Neural cell (in vitro differentiated cells): Measurements from ENCODE around the gene CRYBB1. TPM values are rescaled to one million over a fixed set of nuclear protein-coding genes. Genes with fewer than 3 reads are reported as not detected.

Experiments
- H2AFZ ChIP-seq: fragments of 200-600, 300-800 bp; sonication (generic), shearing (Covaris generic); 2 replicates; pipeline ENCODE4 v1.6.0; 2014; ENCODE audit warnings: low read depth, mild to moderate bottlenecking, antibody characterized with exemption, low read length, moderate library complexity
- H3F3A ChIP-seq: fragments of 200-600 bp; shearing (Covaris generic); 2 replicates; pipeline ENCODE4 v1.6.1; 2016; ENCODE audit warnings: mild to moderate bottlenecking, moderate library complexity, mixed read lengths, antibody characterized with exemption, low read length; ENCODE audit not compliant: insufficient read depth, poor library complexity, severe bottlenecking
- H3K27ac ChIP-seq: fragments of 200-600, 300-800 bp; sonication (generic), shearing (Covaris generic); 2 replicates; pipeline ENCODE4 v1.5.1; 2014; ENCODE audit warnings: mild to moderate bottlenecking, low read length, moderate library complexity
- H3K27me3 ChIP-seq: fragments of 300-800, 200-600 bp; sonication (generic), shearing (Covaris generic); 2 replicates; pipeline ENCODE4 v1.6.0; 2014; ENCODE audit warnings: mild to moderate bottlenecking, low read depth, low read length, moderate library complexity; ENCODE audit not compliant: insufficient read depth
- H3K36me3 ChIP-seq: fragments of 300-800, 200-600 bp; sonication (generic), shearing (Covaris generic); 2 replicates; pipeline ENCODE4 v1.5.1; 2014; ENCODE audit warnings: mild to moderate bottlenecking, antibody characterized with exemption, low read length, moderate library complexity; ENCODE audit not compliant: insufficient read depth
- H3K4me2 ChIP-seq: fragments of 300-800, 200-600 bp; sonication (generic), shearing (Covaris generic); 2 replicates; pipeline ENCODE4 v1.6.0; 2014; ENCODE audit warnings: mild to moderate bottlenecking, low read length
- H3K4me3 ChIP-seq: fragments of 300-800, 200-600 bp; sonication (generic), shearing (Covaris generic); 2 replicates; pipeline ENCODE4 v1.5.1; 2014; ENCODE audit warnings: mild to moderate bottlenecking, low read length, moderate library complexity
- H3K79me2 ChIP-seq: fragments of 200-600 bp; shearing (Covaris generic); replicated peaks from 2 replicates; pipeline ENCODE4 v1.6.0; 2014; ENCODE audit warnings: mild to moderate bottlenecking, low read length, moderate library complexity; ENCODE audit not compliant: insufficient read depth
- H3K9ac ChIP-seq: fragments of 300-800, 200-600 bp; sonication (generic), shearing (Covaris generic); 2 replicates; pipeline ENCODE4 v1.6.1; 2016; ENCODE audit warnings: mild to moderate bottlenecking, low read length, mixed read lengths
- H3K9me2 ChIP-seq: fragments of 200-600 bp; shearing (Covaris generic); 2 replicates; pipeline ENCODE4 v1.6.1; 2016; ENCODE audit warnings: mild to moderate bottlenecking, low read length, mixed read lengths; ENCODE audit not compliant: insufficient read depth
- H3K9me3 ChIP-seq: fragments of 200-600, 300-800 bp; sonication (generic), shearing (Covaris generic); 2 replicates; pipeline ENCODE4 v1.6.1; 2016; ENCODE audit warnings: mild to moderate bottlenecking, mixed run types, low read length, moderate library complexity, mixed read lengths
- H4K20me1 ChIP-seq: fragments of 200-600 bp; shearing (Covaris generic); 2 replicates; pipeline ENCODE4 v1.6.1; 2016; ENCODE audit warnings: mild to moderate bottlenecking, mixed run types; ENCODE audit not compliant: insufficient read depth
- CTCF ChIP-seq: fragments of 450-650 bp; IDR thresholded peaks from 2 replicates; pipeline ENCODE4 v1.5.1; 2014; ENCODE audit warnings: antibody characterized with exemption, mild to moderate bottlenecking, moderate library complexity; ENCODE audit not compliant: poor library complexity, severe bottlenecking
- EP300 ChIP-seq: fragments of 450-650 bp; conservative IDR thresholded peaks from 2 replicates; pipeline ENCODE4 v1.6.1; 2014; ENCODE audit warnings: antibody characterized with exemption, mild to moderate bottlenecking, moderate library complexity; ENCODE audit not compliant: poor library complexity, severe bottlenecking
- EZH2 ChIP-seq: fragments of 200-600, 300-800 bp; shearing (Covaris generic), sonication (generic); IDR thresholded peaks from 2 replicates; pipeline ENCODE4 v1.6.1; 2014; ENCODE audit warnings: antibody characterized with exemption, low read length, borderline replicate concordance, mild to moderate bottlenecking; ENCODE audit not compliant: insufficient read depth, poor library complexity, severe bottlenecking
- MXI1 ChIP-seq: fragments of 450-650 bp; conservative IDR thresholded peaks from 2 replicates; pipeline ENCODE4 v1.6.1; 2014; ENCODE audit warnings: antibody characterized with exemption, mild to moderate bottlenecking; ENCODE audit not compliant: poor library complexity, severe bottlenecking
- POLR2AphosphoS5 ChIP-seq: IDR thresholded peaks from 2 replicates; pipeline ENCODE4 v1.6.1; 2012
- RAD21 ChIP-seq: fragments of 450-650 bp; conservative IDR thresholded peaks from 2 replicates; pipeline ENCODE4 v1.6.1; 2014; ENCODE audit warnings: antibody characterized with exemption, mild to moderate bottlenecking, moderate library complexity
- REST ChIP-seq: IDR thresholded peaks from 2 replicates; pipeline ENCODE4 v1.6.1; 2012; ENCODE audit warnings: borderline replicate concordance
- polyA plus RNA-seq: library from polyadenylated mRNA; depleted of rRNA; stranded (reverse); fragments of >200 nt; gene quantifications from 2 replicates; pipeline ENCODE4 v1.2.3, GENCODE V29; 2014

CRYBB1 gene
- polyA plus RNA-seq, 1 donor from 2014 or later = not detected

- Histone ChIP-seq H3K79me2 (no peaks in the 10 kb centered on the region), H3F3A (no peaks in the 10 kb centered on the region), H3K9me3 (no peaks in the 10 kb centered on the region), H3K27ac (no peak overlapping the region), H3K4me2 (peak overlapping the region; percentile 25), H3K36me3 (no peaks in the 10 kb centered on the region), H3K9me2 (no peaks in the 10 kb centered on the region), H3K4me3 (peak overlapping the region; percentile 87), H2AFZ (no peak overlapping the region), H4K20me1 (no peaks in the 10 kb centered on the region), H3K9ac (no peak overlapping the region), H3K27me3 (no peaks in the 10 kb centered on the region)
- TF ChIP-seq EP300 (no peak), CTCF (no peak), MXI1 (no peak), EZH2 (no peak), POLR2AphosphoS5 (no peak)
Observed at GRCh38 chr22:26588729-26589366, 29.0 kb downstream of the CRYBB1 start.

- Histone ChIP-seq H3K4me3 (no peak overlapping the region), H3K27ac (no peak overlapping the region), H3K9ac (no peak overlapping the region), H3K27me3 (no peaks in the 10 kb centered on the region), H2AFZ (no peak overlapping the region), H3K9me2 (no peaks in the 10 kb centered on the region), H3F3A (no peaks in the 10 kb centered on the region), H4K20me1 (no peaks in the 10 kb centered on the region), H3K79me2 (no peaks in the 10 kb centered on the region), H3K36me3 (no peaks in the 10 kb centered on the region), H3K4me2 (no peak overlapping the region), H3K9me3 (no peaks in the 10 kb centered on the region)
- TF ChIP-seq REST (no peak), RAD21 (no peak), POLR2AphosphoS5 (no peak), EP300 (no peak)
Observed at GRCh38 chr22:26587991-26588613, 29.7 kb downstream of the CRYBB1 start.
